Uterus (tissue), 2 donors: ENCODE results near the gene GPR176.

ENCODE experiments used
- CTCF ChIP-seq, 4 experiments: fragments of 200-600 bp in 2 of 4; fragments of 450-650 bp in 2 of 4; sonication (generic) in 2 of 4; IDR thresholded peaks; one replicate each; pipeline ENCODE4 v1.5.1; 2016 to 2019; ENCODE audit warnings: antibody characterized with exemption in 4 of 4, mild to moderate bottlenecking in 2 of 4, moderate library complexity in 1 of 4
- POLR2A ChIP-seq, 2 donors: fragments of 450-650 bp; IDR thresholded peaks; one replicate each; pipeline ENCODE4 v1.6.1; 2016; ENCODE audit warnings: antibody characterized with exemption in 2 of 2, mild to moderate bottlenecking in 1 of 2, moderate library complexity in 1 of 2

- TF ChIP-seq POLR2A (IDR thresholded peaks at IDR 0.05) (no peak), CTCF (IDR thresholded peaks at IDR 0.05) (no peak)
Measured at GRCh38 chr15:39909007-39909406, 11.1 kb downstream of the GPR176 start.
